CD14-positive monocyte (primary cell): ENCODE measurements around the gene DLX6. TPM values are rescaled to one million over a fixed set of nuclear protein-coding genes. Genes with fewer than 3 reads are reported as not detected.

Source experiments
- DNase-seq, 3 donors: peaks; one replicate each; pipeline ENCODE4 v3.0.0-alpha.2; 2011 to 2022
- H2AFZ ChIP-seq: 2 replicates; pipeline ENCODE4 v1.6.0; 2012; ENCODE audit warnings: mild to moderate bottlenecking, low read depth, low read length, inconsistent platforms; ENCODE audit not compliant: insufficient read depth, poor library complexity, severe bottlenecking
- H3K27ac ChIP-seq, 2 donors: 1 replicate in 1 of 2; 2 replicates in 1 of 2; pipeline ENCODE4 v1.5.1; 2012 to 2013; ENCODE audit warnings: low read length in 2 of 2, control low read depth in 1 of 2, inconsistent platforms in 1 of 2, low read depth in 1 of 2, mild to moderate bottlenecking in 1 of 2
- H3K27me3 ChIP-seq, 2 donors: one replicate each; pipeline versions ENCODE4 v1.6.0 to v1.6.1; 2011 to 2013; ENCODE audit warnings: low read length in 2 of 2; ENCODE audit not compliant: control insufficient read depth in 2 of 2, insufficient read depth in 2 of 2
- H3K36me3 ChIP-seq, 2 donors: replicated peaks in 1 of 2; 1 replicate in 1 of 2; 2 replicates in 1 of 2; pipeline versions ENCODE4 v1.5.1 to v1.6.1; 2012 to 2013; ENCODE audit warnings: low read length in 2 of 2, control low read depth in 1 of 2, inconsistent platforms in 1 of 2, mild to moderate bottlenecking in 1 of 2; ENCODE audit not compliant: insufficient read depth in 2 of 2, control insufficient read depth in 1 of 2
- H3K4me1 ChIP-seq, 2 donors: 1 replicate in 1 of 2; 2 replicates in 1 of 2; pipeline versions ENCODE4 v1.5.1 to v1.6.1; 2012 to 2013; ENCODE audit warnings: low read length in 2 of 2, control low read depth in 1 of 2, inconsistent platforms in 1 of 2, mild to moderate bottlenecking in 1 of 2, moderate library complexity in 1 of 2; ENCODE audit not compliant: insufficient read depth in 2 of 2, control insufficient read depth in 1 of 2
- H3K4me2 ChIP-seq: replicated peaks from 2 replicates; pipeline ENCODE3; 2012; ENCODE audit warnings: low read length, moderate library complexity, mild to moderate bottlenecking; ENCODE audit not compliant: poor library complexity, severe bottlenecking; ENCODE audit errors: extremely low read depth
- H3K4me3 ChIP-seq, 3 experiments: fragments of 200-600 bp in 1 of 3; sonication (generic) in 1 of 3; replicated peaks in 1 of 3; 1 replicate in 2 of 3; 2 replicates in 1 of 3; pipeline ENCODE4 v1.5.1; 2011 to 2013; ENCODE audit warnings: low read length in 3 of 3, mild to moderate bottlenecking in 3 of 3, control low read depth in 2 of 3, low read depth in 2 of 3, inconsistent platforms in 1 of 3, moderate library complexity in 1 of 3
- H3K79me2 ChIP-seq: 2 replicates; pipeline ENCODE4 v1.6.0; 2012; ENCODE audit warnings: mild to moderate bottlenecking, control low read depth, inconsistent platforms, low read length, moderate library complexity; ENCODE audit not compliant: insufficient read depth
- H3K9ac ChIP-seq: 2 replicates; pipeline ENCODE4 v1.6.0; 2017; ENCODE audit warnings: low read length, mild to moderate bottlenecking; ENCODE audit not compliant: insufficient read depth, poor library complexity, severe bottlenecking
- H3K9me3 ChIP-seq, 2 donors: replicated peaks in 1 of 2; 1 replicate in 1 of 2; 2 replicates in 1 of 2; pipeline versions ENCODE4 v1.5.1 to v1.6.1; 2012 to 2013; ENCODE audit warnings: low read length in 2 of 2, control low read depth in 1 of 2; ENCODE audit not compliant: control insufficient read depth in 1 of 2, insufficient read depth in 1 of 2
- H4K20me1 ChIP-seq: 2 replicates; pipeline ENCODE4 v1.6.0; 2012; ENCODE audit warnings: mild to moderate bottlenecking, low read length, control low read depth, moderate library complexity; ENCODE audit not compliant: insufficient read depth
- H3K27ac Mint-ChIP-seq, 7 donors: one replicate each; pipeline ENCODE4 v1.8.0; 2020; ENCODE audit warnings: mild to moderate bottlenecking in 7 of 7, mixed read lengths in 7 of 7, moderate library complexity in 6 of 7, inconsistent platforms in 2 of 7
- H3K27me3 Mint-ChIP-seq, 3 donors: one replicate each; pipeline ENCODE4 v1.8.0; 2021 to 2022; ENCODE audit warnings: low read depth in 3 of 3, mild to moderate bottlenecking in 3 of 3, mixed read lengths in 3 of 3, moderate library complexity in 3 of 3, inconsistent platforms in 1 of 3
- H3K36me3 Mint-ChIP-seq, 2 donors: one replicate each; pipeline ENCODE4 v1.8.0; 2020; ENCODE audit warnings: mixed read lengths in 2 of 2, inconsistent platforms in 1 of 2, mild to moderate bottlenecking in 1 of 2
- H3K4me1 Mint-ChIP-seq: one replicate; pipeline ENCODE4 v1.8.0; 2020; ENCODE audit warnings: mild to moderate bottlenecking, mixed read lengths
- H3K4me3 Mint-ChIP-seq, 2 donors: one replicate each; pipeline ENCODE4 v1.8.0; 2020; ENCODE audit warnings: mild to moderate bottlenecking in 2 of 2, mixed read lengths in 2 of 2, moderate library complexity in 1 of 2
- H3K9me3 Mint-ChIP-seq, 7 donors: one replicate each; pipeline ENCODE4 v1.8.0; 2020 to 2022; ENCODE audit warnings: mixed read lengths in 7 of 7, mild to moderate bottlenecking in 6 of 7, moderate library complexity in 6 of 7, inconsistent platforms in 2 of 7
- CTCF ChIP-seq: fragments of 200-600 bp; IDR thresholded peaks from one replicate; pipeline ENCODE4 v1.8.0; 2022; ENCODE audit warnings: antibody characterized with exemption, mild to moderate bottlenecking
- WGBS: methylation state at CpG from one replicate; pipeline ENCODE4 v1.1.5; 2013; ENCODE audit warnings: missing lambda C conversion rate; ENCODE audit not compliant: insufficient coverage; 5-methylcytosine and 5-hydroxymethylcytosine counted together
- intact Hi-C, 2 donors: fragments of 100-400 bp; cut with micrococcal nuclease; formaldehyde crosslinking; loops; one replicate each; pipeline versions ENCODE4 v1.15.0 to v1.15.1; 2023
- polyA plus RNA-seq, 3 donors: library from polyadenylated mRNA; depleted of rRNA in 1 of 3; unstranded in 2 of 3; stranded (reverse) in 1 of 3; fragments of 300-500 nt in 2 of 3; fragments of >200 nt in 1 of 3; fragmentation: Illumina TruSeq in 2 of 3; gene quantifications; 1 replicate in 2 of 3; 2 replicates in 1 of 3; pipeline ENCODE4 v1.2.3, GENCODE V29; 2012 to 2021

DLX6 gene
- polyA plus RNA-seq, 3 donors = not detected

DNA sequence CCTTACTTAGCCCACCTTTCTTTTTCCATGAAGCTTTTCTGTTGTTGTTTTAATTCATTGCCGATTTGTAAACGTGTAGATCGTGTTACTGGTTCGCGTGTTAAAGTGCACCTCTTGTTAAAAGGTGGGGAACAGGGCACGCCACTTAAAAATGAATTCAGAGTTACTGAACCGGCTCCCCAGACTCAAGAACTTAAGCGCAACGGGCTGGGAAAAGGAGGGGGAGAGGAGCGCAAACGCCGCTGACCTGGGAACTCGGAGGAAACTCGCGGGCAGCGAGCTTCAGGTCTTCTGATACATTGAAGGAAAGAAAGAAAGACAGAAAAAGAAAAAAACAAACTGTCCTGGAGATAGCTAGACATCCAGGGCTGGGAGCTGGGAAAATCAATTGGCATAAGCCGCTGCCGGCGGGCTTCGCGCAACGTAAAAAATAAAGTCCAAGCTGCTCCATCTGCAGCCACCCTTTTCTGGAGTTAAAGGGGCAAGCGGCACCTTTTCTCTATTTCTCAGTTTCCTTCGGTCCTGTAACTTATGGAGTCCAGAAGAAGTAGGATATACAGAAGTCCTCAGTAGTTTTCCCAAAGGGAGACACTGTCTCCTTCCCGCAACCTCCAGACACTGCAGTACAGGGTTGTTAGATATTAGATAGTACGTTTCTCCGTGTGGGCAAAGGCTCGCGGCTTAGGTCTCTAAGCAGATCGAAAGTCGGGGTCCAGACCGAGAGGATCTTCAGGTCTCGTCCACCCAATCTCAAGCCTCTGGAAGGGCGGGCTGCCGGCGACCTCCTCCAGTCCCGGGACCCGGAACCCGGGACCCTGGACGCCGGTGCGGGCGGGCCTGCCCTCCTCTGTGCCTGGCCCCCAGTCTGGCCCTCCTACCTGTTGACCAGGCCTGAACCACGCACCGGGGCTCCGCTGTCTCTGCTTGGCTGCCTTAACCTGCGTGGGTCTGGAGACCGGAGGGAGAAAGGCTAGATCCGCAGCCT lies 1.8 kb upstream of the DLX6 start:
- intact Hi-C loops = no loop called here
- Histone ChIP-seq H3K4me3 (no peak overlapping the region), H3K9ac (no peak overlapping the region), H4K20me1 (no peaks in the 10 kb centered on the region), H3K27ac (no peak overlapping the region), H3K36me3 (no peaks in the 10 kb centered on the region), H3K4me1 (peaks cover 0 to 7% of the 10 kb centered on the region in 2 donors), H3K4me2 (no peak overlapping the region), H3K27me3 (peaks cover 87 to 94% of the 10 kb centered on the region in 2 donors), H2AFZ (no peak overlapping the region), H3K9me3 (peaks cover 7 to 77% of the 10 kb centered on the region in 2 donors), H3K79me2 (no peaks in the 10 kb centered on the region)
- whole genome bisulfite sequencing = 11% methylated on average over 41 of the region's 49 CpGs
- H3K4me1 Mint-ChIP-seq = peaks cover 14% of the 10 kb centered on the region
- no peak overlapping the region for H3K27ac Mint-ChIP-seq
- H3K36me3 Mint-ChIP-seq = peaks cover 0 to 7% of the 10 kb centered on the region in 2 donors
- no peak for DNase-seq
- H3K9me3 Mint-ChIP-seq = peaks cover 0 to 41% (median 29%) of the 10 kb centered on the region in 7 donors
- H3K27me3 Mint-ChIP-seq = peaks cover 96 to 99% (median 96%) of the 10 kb centered on the region in 3 donors
- TF ChIP-seq CTCF = no peak
- H3K4me3 Mint-ChIP-seq = peak overlapping the region in 1 of 2 donors; percentile 77

GRCh38 chr7:97004247-97005182 lies 838 bp upstream of the DLX6 start:
- intact Hi-C loops = no loop called here
- 7% methylated on average over 3 of the region's 20 CpGs for WGBS
- H3K9me3 ChIP-seq = peaks cover 7 to 73% of the 10 kb centered on the region in 2 donors
- no peaks in the 10 kb centered on the region for H3K79me2 ChIP-seq
- peak overlapping the region; percentile 55 for H3K4me2 ChIP-seq
- no peaks in the 10 kb centered on the region for H3K36me3 ChIP-seq
- no peaks in the 10 kb centered on the region for H4K20me1 ChIP-seq
- Mint-ChIP-seq H3K27ac (no peak overlapping the region), H3K4me1 (peaks cover 14% of the 10 kb centered on the region), H3K36me3 (peaks cover 0 to 7% of the 10 kb centered on the region in 2 donors), H3K27me3 (peaks cover 94 to 97% (median 95%) of the 10 kb centered on the region in 3 donors), H3K9me3 (peaks cover 0 to 40% (median 27%) of the 10 kb centered on the region in 7 donors), H3K4me3 (peak overlapping the region in 1 of 2 donors; percentile 83)
- no peak overlapping the region for H3K9ac ChIP-seq
- H3K4me3 ChIP-seq = peak overlapping the region in 1 of 3 experiments; percentile 38
- no peak for TF ChIP-seq CTCF
- H2AFZ ChIP-seq = no peak overlapping the region
- H3K27ac ChIP-seq = no peak overlapping the region
- peaks cover 87 to 94% of the 10 kb centered on the region in 2 donors for H3K27me3 ChIP-seq
- DNase-seq = no peak
- peaks cover 0 to 7% of the 10 kb centered on the region in 2 donors for H3K4me1 ChIP-seq
